GM06990 (cell line): ENCODE data around the gene PACRG.

Source experiments
- DNase-seq: peaks from one replicate; pipeline ENCODE4 v3.0.0-alpha.2; 2011; ENCODE audit not compliant: insufficient read length; ENCODE audit errors: extremely low read depth
- H3K27me3 ChIP-seq: replicated peaks from 2 replicates; pipeline ENCODE4 v1.6.0; 2011; ENCODE audit warnings: low read length; ENCODE audit not compliant: control insufficient read depth, insufficient read depth
- H3K36me3 ChIP-seq: 2 replicates; pipeline ENCODE4 v1.5.1; 2011; ENCODE audit warnings: low read length; ENCODE audit not compliant: control insufficient read depth, insufficient read depth
- H3K4me3 ChIP-seq: replicated peaks from 2 replicates; pipeline ENCODE4 v1.5.1; 2011; ENCODE audit warnings: low read depth, mild to moderate bottlenecking, control low read depth, low read length
- CTCF ChIP-seq: IDR thresholded peaks from 2 replicates; pipeline ENCODE4 v1.5.1; 2011; ENCODE audit warnings: low read length, control low read depth, mild to moderate bottlenecking, inconsistent platforms; ENCODE audit not compliant: insufficient read depth, poor library complexity, severe bottlenecking

PACRG gene

GRCh38 chr6:162922563-162923166 lies 194.9 kb downstream of the PACRG start:
- no peaks in the 10 kb centered on the region for H3K27me3 ChIP-seq
- DNase-seq: no peak
- no peak for TF ChIP-seq CTCF

GRCh38 chr6:162934844-162935243 lies 207.1 kb downstream of the PACRG start:
- DNase-seq: no peak
- Histone ChIP-seq H3K36me3 (no peaks in the 10 kb centered on the region), H3K27me3 (no peaks in the 10 kb centered on the region), H3K4me3 (no peak overlapping the region)
- no peak for TF ChIP-seq CTCF

More at GRCh38 chr6:162922563-162923166, 194.9 kb downstream of the PACRG start:
- Histone ChIP-seq H3K36me3 (no peaks in the 10 kb centered on the region), H3K4me3 (no peak overlapping the region)

GRCh38 chr6:162940426-162940825 lies 212.7 kb downstream of the PACRG start:
- DNase-seq: no peak
- Histone ChIP-seq H3K27me3 (no peaks in the 10 kb centered on the region), H3K4me3 (no peak overlapping the region), H3K36me3 (no peaks in the 10 kb centered on the region)
- no peak for TF ChIP-seq CTCF

GRCh38 chr6:162941128-162941527 lies 213.4 kb downstream of the PACRG start:
- TF ChIP-seq CTCF: no peak
- H3K27me3 ChIP-seq: no peaks in the 10 kb centered on the region
- no peak overlapping the region for H3K4me3 ChIP-seq
- no peak for DNase-seq
- no peaks in the 10 kb centered on the region for H3K36me3 ChIP-seq

- Histone ChIP-seq H3K27me3 (no peaks in the 10 kb centered on the region), H3K4me3 (no peak overlapping the region), H3K36me3 (no peaks in the 10 kb centered on the region)
- no peak for TF ChIP-seq CTCF
- DNase-seq: no peak
Observed at GRCh38 chr6:162942866-162943265, 215.1 kb downstream of the PACRG start.

GRCh38 chr6:162943369-162943768 lies 215.6 kb downstream of the PACRG start:
- H3K4me3 ChIP-seq: no peak overlapping the region
- H3K36me3 ChIP-seq: no peaks in the 10 kb centered on the region
- no peaks in the 10 kb centered on the region for H3K27me3 ChIP-seq
- no peak for TF ChIP-seq CTCF
- no peak for DNase-seq
